ENCODE measurements around the gene RSPH6A.

DNA sequence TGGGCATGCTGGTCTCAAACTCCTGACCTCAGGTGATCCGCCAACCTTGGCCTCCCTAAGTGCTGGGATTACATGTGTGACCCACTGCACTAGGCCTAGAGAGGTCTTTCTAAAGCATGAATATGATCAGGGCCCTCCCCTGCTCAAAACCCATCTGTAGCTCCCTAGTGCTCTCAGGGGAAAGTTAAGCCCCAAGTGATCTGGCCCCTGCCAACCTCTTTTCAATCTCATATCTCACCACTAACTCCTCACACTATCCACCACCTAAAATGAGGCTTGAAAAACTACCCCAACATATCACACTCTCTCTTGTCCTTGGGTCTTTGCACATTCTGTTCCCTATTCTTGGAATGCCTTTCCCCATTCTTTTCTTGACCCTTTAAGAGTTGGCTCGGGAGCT, 20.5 kb downstream of the RSPH6A start:
- TF ChIP-seq POLR2AphosphoS5 (IDR thresholded peaks at IDR 0.05) (no peak), POLR2A (IDR thresholded peaks at IDR 0.05) (no peak)
- TF ChIP-seq, protein P1, sequence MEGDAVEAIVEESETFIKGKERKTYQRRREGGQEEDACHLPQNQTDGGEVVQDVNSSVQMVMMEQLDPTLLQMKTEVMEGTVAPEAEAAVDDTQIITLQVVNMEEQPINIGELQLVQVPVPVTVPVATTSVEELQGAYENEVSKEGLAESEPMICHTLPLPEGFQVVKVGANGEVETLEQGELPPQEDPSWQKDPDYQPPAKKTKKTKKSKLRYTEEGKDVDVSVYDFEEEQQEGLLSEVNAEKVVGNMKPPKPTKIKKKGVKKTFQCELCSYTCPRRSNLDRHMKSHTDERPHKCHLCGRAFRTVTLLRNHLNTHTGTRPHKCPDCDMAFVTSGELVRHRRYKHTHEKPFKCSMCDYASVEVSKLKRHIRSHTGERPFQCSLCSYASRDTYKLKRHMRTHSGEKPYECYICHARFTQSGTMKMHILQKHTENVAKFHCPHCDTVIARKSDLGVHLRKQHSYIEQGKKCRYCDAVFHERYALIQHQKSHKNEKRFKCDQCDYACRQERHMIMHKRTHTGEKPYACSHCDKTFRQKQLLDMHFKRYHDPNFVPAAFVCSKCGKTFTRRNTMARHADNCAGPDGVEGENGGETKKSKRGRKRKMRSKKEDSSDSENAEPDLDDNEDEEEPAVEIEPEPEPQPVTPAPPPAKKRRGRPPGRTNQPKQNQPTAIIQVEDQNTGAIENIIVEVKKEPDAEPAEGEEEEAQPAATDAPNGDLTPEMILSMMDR (IDR thresholded peaks at IDR 0.05), result no peak

All from prostate gland (tissue), 2 donors.